Stimulated activated CD8-positive, alpha-beta memory T cell treated with anti-CD3 and anti-CD28 coated beads, Interleukin-12 subunit alpha, Interleukin-12 subunit beta, amount 100 ng/mL, for 24 hours (primary cell): ENCODE data around the gene HNF4A.
"Not testable (repeated sequence)": the region's sequence is repeated elsewhere in the genome, so short reads cannot be mapped to it uniquely, and the experiment has no call there.

Source experiments
- DNase-seq: peaks from one replicate; pipeline ENCODE4 v3.0.0-alpha.2; 2020; ENCODE audit errors: extremely low read depth

Gene HNF4A

GRCh38 chr20:44470327-44470726 is 114.8 kb downstream of the HNF4A start:
- no peak for DNase-seq

GRCh38 chr20:44471481-44471882 is 116.0 kb downstream of the HNF4A start:
- no peak for DNase-seq

- not testable (repeated sequence) for DNase-seq
Observed at GRCh38 chr20:44472283-44472682, 116.8 kb downstream of the HNF4A start.

- DNase-seq = no peak
Observed at GRCh38 chr20:44475372-44475693, 119.8 kb downstream of the HNF4A start.

GRCh38 chr20:44475694-44476560 is 120.4 kb downstream of the HNF4A start, which contains the start of gene TTPAL:
Gene TTPAL, plus strand, starts transcription at chr20:44475874. Its CDS starts 4,126 bp downstream, at chr20:44480000.
- DNase-seq = peak; percentile 80

GRCh38 chr20:44477151-44477550 is 121.7 kb downstream of the HNF4A start:
- no peak for DNase-seq

GRCh38 chr20:44478206-44478605 is 122.7 kb downstream of the HNF4A start:
- no peak for DNase-seq

GRCh38 chr20:44479643-44480042 is 124.1 kb downstream of the HNF4A start:
- no peak for DNase-seq

GRCh38 chr20:44480097-44480496 is 124.6 kb downstream of the HNF4A start:
- no peak for DNase-seq

GRCh38 chr20:44481719-44482416 is 126.4 kb downstream of the HNF4A start:
- DNase-seq = no peak

GRCh38 chr20:44483112-44483511 is 127.6 kb downstream of the HNF4A start:
- DNase-seq = no peak
